Psoas muscle (tissue), 8 donors: Measurements from ENCODE around the gene MCIDAS. TPM values are rescaled to one million over a fixed set of nuclear protein-coding genes. Genes with fewer than 3 reads are reported as not detected.
A peak's percentile ranks its signal among the peaks of the same experiment; 100 is the strongest.

Experiments used
- ATAC-seq, 4 donors: fragments of 200-7000 bp; cut with Tn5 transposase; one replicate each; pipeline ENCODE4 v1.9.1; 2020; ENCODE audit warnings: moderate library complexity in 3 of 4, mild to moderate bottlenecking in 2 of 4
- DNase-seq, 2 donors: peaks; one replicate each; pipeline ENCODE4 v3.0.0-alpha.2; 2020
- H3K27ac ChIP-seq: fragments of 200-600 bp; one replicate; pipeline ENCODE4 v1.8.0; 2022
- H3K27me3 ChIP-seq, 3 donors: fragments of 200-600 bp in 1 of 3; one replicate each; pipeline versions ENCODE4 v1.6.1 to v1.8.0; 2013 to 2022; ENCODE audit warnings: low read length in 2 of 3, mild to moderate bottlenecking in 2 of 3, moderate library complexity in 1 of 3; ENCODE audit not compliant: insufficient read depth in 3 of 3
- H3K36me3 ChIP-seq, 2 donors: fragments of 200-600 bp in 1 of 2; one replicate each; pipeline versions ENCODE4 v1.6.1 to v1.8.0; 2013 to 2022; ENCODE audit warnings: low read depth in 1 of 2, mild to moderate bottlenecking in 1 of 2, moderate library complexity in 1 of 2; ENCODE audit not compliant: insufficient read depth in 1 of 2
- H3K4me1 ChIP-seq: fragments of 200-600 bp; one replicate; pipeline ENCODE4 v1.8.0; 2022
- H3K4me3 ChIP-seq: fragments of 200-600 bp; one replicate; pipeline ENCODE4 v1.8.0; 2022; ENCODE audit warnings: mild to moderate bottlenecking
- H3K9me3 ChIP-seq: fragments of 200-600 bp; one replicate; pipeline ENCODE4 v1.8.0; 2022
- WGBS, 3 donors: extraction: QIAGEN DNeasy Blood & Tissue Kit; methylation state at CpG; one replicate each; pipeline versions ENCODE4 v1.1.6 to v1.1.7; 2013; 5-methylcytosine and 5-hydroxymethylcytosine counted together
- intact Hi-C, 2 donors: fragments of 100-400 bp; cut with DNase I; formaldehyde crosslinking; loops; one replicate each; pipeline versions ENCODE4 v1.11.0 to v1.14.2; 2022
- polyA plus RNA-seq, 3 donors: library from polyadenylated mRNA; stranded (reverse); fragments of 200-250 nt; gene quantifications; one replicate each; pipeline ENCODE4 v1.2.3, GENCODE V29; 2013
- total RNA-seq, 4 donors: library from RNA; stranded (reverse); fragmentation: NEBNext Ultra II Directional in 2 of 4; extraction: Animal tissue kit (Norgen Biotek cat#: 25700) in 2 of 4; gene quantifications; one replicate each; pipeline versions ENCODE4 v1.2.1 to v1.2.4, GENCODE V29; 2021 to 2023
- TF ChIP-seq, protein P1 (sequence below): fragments of 200-600 bp; IDR thresholded peaks from one replicate; pipeline ENCODE4 v1.8.0; 2022; ENCODE audit warnings: antibody characterized with exemption
- donor health status: healthy with polysubstance abuse.
- donor health status: DM: no; HTN: no; CAD: no; lungs with moderate emphysema.
- donor health status: Bipolar disorder and iron deficiency.
- donor health status: healthy.
- donor health status: DM: yes; HTN: yes; CAD: no.
- donor health status: DM: no; HTN: no; CAD: no.
- donor health status: DM: no; HTN: no; CAD: no.
- donor health status: DM: yes; HTN: yes; CAD: no.

Gene MCIDAS
- total and polyA plus RNA-seq, 7 donors: not detected

DNA sequence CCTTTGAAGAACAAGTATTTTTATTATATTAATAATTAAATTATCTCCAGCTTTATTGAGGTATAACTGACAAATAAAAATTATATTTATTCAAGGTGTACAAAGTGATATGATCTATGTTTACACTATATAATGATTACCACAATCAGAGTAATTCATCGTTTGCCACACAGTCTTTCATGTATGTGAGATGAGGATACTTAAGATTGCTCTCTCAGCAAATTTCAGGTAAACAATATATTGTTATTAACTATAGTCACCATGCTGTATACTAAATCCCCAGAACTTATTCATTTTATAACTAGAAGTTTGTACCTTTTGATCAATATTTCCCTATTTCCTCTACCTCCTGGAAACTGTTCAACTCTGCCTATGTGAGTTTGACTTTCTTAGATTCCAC is 22.9 kb upstream of the MCIDAS start:
- peaks cover 0 to 2% (median 0%) of the 10 kb centered on the region in 3 donors for H3K27me3 ChIP-seq
- WGBS, 3 donors: 83 to 87% (median 85%) methylated on average over 1 of the region's 1 CpG
- TF ChIP-seq, protein P1, sequence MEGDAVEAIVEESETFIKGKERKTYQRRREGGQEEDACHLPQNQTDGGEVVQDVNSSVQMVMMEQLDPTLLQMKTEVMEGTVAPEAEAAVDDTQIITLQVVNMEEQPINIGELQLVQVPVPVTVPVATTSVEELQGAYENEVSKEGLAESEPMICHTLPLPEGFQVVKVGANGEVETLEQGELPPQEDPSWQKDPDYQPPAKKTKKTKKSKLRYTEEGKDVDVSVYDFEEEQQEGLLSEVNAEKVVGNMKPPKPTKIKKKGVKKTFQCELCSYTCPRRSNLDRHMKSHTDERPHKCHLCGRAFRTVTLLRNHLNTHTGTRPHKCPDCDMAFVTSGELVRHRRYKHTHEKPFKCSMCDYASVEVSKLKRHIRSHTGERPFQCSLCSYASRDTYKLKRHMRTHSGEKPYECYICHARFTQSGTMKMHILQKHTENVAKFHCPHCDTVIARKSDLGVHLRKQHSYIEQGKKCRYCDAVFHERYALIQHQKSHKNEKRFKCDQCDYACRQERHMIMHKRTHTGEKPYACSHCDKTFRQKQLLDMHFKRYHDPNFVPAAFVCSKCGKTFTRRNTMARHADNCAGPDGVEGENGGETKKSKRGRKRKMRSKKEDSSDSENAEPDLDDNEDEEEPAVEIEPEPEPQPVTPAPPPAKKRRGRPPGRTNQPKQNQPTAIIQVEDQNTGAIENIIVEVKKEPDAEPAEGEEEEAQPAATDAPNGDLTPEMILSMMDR: no peak
- H3K9me3 ChIP-seq: peaks cover 17% of the 10 kb centered on the region
- no peak overlapping the region for H3K4me3 ChIP-seq
- peaks cover 6 to 15% of the 10 kb centered on the region in 2 donors for H3K36me3 ChIP-seq
- H3K27ac ChIP-seq: no peak overlapping the region
- no peak for ATAC-seq
- no peaks in the 10 kb centered on the region for H3K4me1 ChIP-seq
- intact Hi-C loops: loop anchor here in 1 of 2 donors (10.0 kb wide), 1 partner anchor 945 kb away; no protein-coding TSS in a partner anchor
- no peak for DNase-seq

DNA sequence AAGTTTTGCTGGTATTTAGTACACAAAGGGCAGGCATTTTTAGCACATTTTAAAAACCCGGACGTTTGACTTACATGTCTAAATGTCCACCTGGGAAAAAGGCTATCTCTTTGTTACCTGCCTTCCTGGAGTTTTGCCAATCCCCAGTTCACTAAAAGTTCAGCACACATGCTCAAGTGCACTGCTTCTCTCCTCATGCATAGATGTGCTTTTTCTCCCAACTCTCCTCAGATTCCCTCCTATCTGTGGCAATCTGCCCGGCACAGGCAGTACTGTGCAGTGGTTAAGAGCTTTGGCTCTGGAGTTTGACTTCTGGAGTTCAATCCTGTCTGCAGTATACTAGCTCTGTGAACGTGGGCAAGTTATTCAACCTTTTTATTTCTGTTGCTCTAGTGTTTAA is 14.6 kb upstream of the MCIDAS start:
- Histone ChIP-seq H3K9me3 (no peaks in the 10 kb centered on the region), H3K27ac (no peak overlapping the region), H3K27me3 (peaks cover 0 to 31% (median 4%) of the 10 kb centered on the region in 3 donors), H3K36me3 (no peaks in the 10 kb centered on the region), H3K4me1 (no peaks in the 10 kb centered on the region), H3K4me3 (no peak overlapping the region)
- DNase-seq (no peak), ATAC-seq (no peak)
- WGBS, 3 donors: 61 to 63% (median 62%) methylated on average over 4 of the region's 4 CpGs
- intact Hi-C loops: no loop called here
- TF ChIP-seq, protein P1: no peak

DNA sequence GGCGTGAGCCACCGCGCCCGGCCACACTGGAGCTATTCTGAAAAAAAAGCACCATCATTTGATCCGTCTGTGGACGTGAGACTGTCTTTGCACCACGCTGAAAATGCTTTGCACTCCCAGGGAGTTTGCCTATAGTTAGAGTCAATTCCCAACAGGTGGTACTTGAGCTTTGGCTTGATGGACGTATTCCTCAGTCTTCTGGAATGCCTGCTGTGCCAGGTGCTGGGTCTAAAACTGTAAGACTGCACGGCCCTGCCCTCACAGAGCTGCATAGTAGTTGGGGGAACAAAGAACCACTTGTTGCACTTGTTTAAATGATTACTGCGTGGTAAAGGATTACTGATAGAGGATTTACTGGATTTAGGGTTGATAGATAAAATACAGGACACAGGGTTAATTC is 9.7 kb upstream of the MCIDAS start:
- Histone ChIP-seq H3K4me3 (no peak overlapping the region), H3K9me3 (no peaks in the 10 kb centered on the region), H3K4me1 (peaks cover 22% of the 10 kb centered on the region), H3K27ac (no peak overlapping the region), H3K27me3 (peaks cover 4 to 75% (median 29%) of the 10 kb centered on the region in 3 donors), H3K36me3 (no peaks in the 10 kb centered on the region)
- TF ChIP-seq, protein P1: no peak
- WGBS, 3 donors: 27 to 37% (median 32%) methylated on average over 10 of the region's 10 CpGs
- DNase-seq (no peak), ATAC-seq (no peak)
- intact Hi-C loops: loop anchor here in 1 of 2 donors (10.0 kb wide), 1 partner anchor 62 kb away; the partner anchor contains the start of gene CDC20B

DNA sequence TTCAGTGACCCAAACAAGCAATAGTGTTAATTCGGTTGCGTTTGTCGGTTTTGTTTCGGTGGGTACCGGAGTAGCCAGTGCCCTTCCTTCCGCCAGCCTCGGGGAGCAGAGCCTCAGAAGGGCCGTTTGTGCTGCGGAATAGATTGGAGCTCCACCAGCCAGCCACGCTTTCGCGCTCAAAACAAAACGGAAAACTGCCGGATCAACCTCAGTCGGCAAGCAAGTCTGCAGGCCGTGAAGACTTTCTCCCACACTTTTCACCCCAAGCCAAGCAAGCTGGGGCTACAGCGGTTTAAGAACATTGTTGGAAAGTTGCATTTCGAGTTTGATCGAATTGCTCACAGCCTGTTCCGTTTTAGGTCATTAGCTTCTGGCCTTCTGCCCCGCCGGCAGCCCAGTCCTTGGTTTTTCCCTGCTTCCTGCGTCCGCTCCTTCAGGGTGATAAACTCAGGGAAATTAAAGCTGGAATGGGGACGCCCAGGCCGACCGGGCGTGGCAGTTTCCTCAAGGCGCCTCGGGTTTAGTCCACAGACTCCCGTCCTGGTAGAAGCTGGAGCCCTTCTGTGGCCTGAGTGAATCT is 7.1 kb upstream of the MCIDAS start:
- peak in 1 of 4 donors; percentile 26 for ATAC-seq
- DNase-seq: no peak
- WGBS, 3 donors: 11 to 14% (median 13%) methylated on average over 31 of the region's 31 CpGs
- intact Hi-C loops: loop anchor here in 1 of 2 donors (10.0 kb wide), 1 partner anchor 59 kb away; the partner anchor contains the start of gene CDC20B
- Histone ChIP-seq H3K4me1 (peaks cover 22% of the 10 kb centered on the region), H3K36me3 (no peaks in the 10 kb centered on the region), H3K9me3 (no peaks in the 10 kb centered on the region), H3K4me3 (peak overlapping the region; percentile 72), H3K27ac (no peak overlapping the region), H3K27me3 (peaks cover 4 to 90% (median 46%) of the 10 kb centered on the region in 3 donors)
- TF ChIP-seq, protein P1: no peak
